ENCODE measurements around the gene CLECL1.
"Not testable (repeated sequence)": the region's sequence is repeated elsewhere in the genome, so short reads cannot be mapped to it uniquely, and the experiment has no call there.

CLECL1 gene

DNA sequence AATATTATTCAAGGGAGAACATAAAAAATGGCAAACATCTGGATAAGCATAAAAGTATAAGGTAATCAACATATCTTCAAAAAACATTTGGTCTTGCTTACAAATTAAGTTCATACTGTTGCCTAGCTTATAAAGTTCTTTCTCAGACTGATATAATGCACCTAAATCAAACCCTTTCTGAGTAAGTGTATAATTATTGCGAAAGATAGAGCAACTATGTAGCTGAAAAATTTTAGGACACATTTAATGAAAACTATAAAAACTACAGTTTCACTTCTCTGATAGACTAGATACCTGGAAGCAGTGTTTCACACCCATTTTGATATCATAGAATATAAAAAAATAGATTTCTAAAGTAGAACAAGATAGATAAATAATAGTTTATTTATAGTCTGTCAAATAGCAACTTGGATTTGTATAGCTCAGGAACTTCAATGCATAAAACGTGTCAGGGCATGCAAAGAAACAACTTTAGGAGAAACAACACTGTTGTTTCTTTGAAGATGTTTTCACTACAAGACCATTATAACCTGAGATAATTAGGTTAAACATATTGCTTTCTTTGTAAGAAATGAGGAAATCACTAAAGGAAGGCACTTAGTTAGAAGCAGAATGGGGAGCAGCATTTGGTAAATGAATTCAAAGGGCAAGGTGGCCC, 7.6 kb downstream of the CLECL1 start:
- DNase-seq = no peak

DNA sequence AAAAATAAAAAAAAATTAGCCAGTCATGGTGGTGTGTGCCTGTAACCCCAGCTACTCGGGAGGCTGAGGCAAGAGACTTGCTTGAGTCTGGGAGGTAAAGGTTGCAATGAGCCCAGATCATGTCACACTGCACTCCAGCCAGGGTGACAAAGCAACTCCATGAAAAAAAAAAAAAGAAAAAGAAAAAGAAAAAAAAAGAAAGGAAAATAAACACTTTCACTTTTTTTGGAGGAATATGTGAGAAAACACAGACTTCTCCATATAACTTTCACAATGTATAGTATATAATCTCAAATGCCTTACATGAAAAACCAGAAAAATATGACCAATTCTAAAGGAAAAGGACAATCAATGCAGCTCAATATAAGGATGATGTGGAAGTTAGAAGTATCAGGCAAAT, 8.9 kb downstream of the CLECL1 start:
- no peak for DNase-seq
- intact Hi-C loops (cut with DNase I) = no loop called here

More for the DNA sequence above, 7.6 kb downstream of the CLECL1 start:
- intact Hi-C loops (cut with DNase I) = no loop called here

DNA sequence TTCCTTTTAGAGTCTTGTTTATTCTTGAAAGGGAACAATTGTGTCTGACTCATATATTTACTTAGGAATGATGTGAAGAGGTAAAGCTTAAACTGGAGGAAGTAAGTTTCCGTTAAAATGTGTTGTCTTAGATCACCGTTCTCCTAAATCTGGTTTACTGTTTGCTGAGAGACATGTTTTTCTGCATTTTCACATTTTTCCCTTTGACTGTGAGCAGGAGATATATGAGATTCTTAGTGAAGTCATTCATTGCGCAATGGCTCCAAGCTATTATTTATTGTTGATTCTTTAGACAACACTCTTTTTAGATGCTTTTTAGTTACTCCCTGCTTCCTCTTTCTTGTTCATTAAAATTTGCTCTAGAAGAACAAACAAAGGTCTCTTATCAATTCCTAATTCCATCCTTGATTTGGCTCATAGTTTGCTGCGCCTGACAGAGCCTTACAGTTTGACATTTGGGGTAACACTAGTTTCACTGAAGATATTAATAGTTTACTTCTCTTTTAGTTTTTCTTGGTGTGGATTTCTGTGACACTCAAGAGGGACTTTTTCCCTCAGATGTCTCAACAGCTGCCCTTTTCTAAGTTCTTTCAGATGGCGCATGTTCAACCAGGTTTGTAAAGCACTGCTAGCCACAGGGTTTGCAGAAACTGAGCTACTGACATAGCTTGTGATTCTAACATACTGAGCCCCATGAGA, 11.4 kb downstream of the CLECL1 start:
- intact Hi-C loops (cut with DNase I) = no loop called here
- no peak for DNase-seq

DNA sequence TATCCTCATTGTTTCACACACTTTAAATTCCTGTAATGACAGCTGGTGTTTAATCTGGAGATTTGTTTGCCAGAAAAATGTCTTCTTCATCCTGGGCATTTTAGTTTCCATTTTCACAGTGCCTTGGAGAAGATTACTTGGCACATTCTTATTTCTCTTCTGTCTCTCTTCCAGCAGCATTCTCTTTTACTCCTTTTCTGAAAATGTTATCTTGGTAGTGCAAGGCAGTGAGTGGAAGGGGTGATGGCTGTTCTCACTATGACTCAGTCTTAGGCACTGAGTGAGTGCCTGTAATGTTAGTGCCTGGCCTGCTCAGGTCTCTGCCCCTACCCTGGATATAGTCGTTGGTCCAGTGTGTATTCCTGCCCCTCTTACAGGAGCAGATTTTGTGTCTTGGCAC, 13.1 kb downstream of the CLECL1 start:
- DNase-seq = no peak
- intact Hi-C loops (cut with DNase I) = no loop called here

DNA sequence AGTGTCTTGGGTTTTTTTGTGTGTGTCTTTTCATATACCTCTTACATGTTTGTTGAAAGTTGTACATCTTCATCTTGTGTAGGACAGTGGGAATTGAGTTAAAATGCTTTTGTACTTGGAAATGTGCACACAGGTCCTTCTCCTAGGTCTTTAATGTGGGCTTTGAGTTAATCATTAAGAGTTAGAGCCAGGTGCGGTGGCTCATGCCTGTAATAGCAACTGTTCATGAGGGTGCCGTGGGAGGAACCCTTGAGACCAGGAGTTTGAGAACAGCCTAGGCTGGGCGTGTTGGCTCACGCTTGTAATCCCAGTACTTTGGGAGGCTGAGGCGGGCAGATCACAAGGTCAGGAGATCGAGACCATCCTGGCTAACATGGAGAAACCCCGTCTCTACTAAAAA, 13.9 kb downstream of the CLECL1 start:
- intact Hi-C loops (cut with DNase I) = no loop called here
- DNase-seq = no peak

DNA sequence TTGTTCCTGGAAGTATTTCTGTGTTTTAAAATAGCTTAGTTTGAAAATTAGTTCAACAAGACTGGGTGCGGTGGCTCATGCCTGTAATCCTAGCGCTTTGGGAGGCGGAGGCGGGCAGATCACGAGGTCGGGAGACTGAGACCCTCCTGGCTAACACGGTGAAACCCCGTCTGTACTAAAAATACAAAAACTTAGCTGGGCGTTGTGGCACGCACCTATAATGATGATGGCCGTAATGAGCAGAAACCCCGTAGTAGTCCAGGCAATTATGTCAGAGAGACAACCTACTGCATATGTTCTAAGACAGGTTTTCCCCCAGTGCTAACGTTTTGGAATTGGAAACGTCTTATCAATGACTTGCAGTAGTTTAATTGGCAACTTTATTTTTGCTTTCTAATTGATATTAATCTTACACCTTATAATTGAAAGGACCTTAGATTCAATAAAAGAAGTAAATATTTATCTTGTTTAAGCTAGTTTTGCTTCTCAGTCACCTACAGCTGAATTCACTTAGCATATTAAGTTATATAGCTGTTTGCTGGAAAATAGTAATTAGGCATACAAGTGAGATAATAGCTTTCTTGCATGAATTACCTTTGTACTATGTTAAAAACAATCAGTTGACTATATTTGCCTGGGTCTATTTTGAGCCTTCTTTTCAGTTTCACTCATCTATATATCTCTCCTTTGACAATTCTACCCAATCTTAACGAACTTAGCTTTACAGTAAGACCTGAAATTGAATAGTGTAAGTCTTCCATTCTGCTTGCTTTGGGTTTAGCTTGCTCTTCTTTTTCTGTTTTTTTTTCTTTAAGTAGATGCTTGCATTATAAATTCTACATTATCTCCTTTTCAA, 15.6 kb downstream of the CLECL1 start:
- intact Hi-C loops (cut with DNase I) = no loop called here
- no peak for DNase-seq

DNA sequence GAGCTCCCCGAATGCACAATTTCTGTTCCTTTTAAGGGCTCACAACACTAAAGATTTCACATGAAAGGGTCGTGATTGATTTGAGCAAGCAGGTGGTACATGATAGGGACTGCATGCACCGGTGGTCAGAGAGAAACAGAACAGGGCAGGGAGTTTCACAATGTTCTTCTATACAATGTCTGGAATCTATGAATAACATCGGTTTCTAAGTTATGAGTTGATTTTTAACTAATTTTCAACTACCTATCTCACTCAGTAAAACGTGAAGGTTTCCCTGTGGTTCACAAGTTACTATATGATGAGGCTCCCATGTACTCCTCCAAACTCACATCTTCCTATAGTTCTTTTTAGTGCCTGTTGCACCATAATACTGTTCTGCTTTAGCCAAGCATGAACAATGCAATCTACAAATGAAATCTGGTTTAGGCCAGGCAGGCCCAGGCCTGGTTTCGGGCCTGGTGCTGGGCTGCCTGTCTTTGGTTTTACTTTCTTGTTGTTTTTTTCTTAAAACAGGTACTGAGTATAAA, 19.8 kb downstream of the CLECL1 start:
- intact Hi-C loops (cut with DNase I); DNase-seq: not testable (repeated sequence)

DNA sequence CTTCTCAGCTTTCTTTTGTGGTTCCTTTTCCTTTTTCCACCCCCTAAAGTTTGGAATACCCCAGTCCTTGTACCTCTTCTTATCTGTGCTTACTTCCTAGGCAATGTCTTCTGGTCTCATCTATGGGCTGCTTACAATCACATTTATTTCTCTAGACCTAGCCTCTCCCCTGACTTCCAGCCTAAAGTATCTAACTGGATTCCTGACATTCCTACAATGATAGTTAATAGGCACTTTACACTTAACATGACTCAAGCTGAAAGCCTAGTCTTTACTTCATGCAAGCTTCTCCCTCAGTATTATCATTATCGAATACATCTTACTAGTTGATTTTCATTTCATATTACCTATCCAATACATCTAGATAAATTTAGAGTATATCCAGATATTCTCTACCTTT, 21.2 kb downstream of the CLECL1 start:
- DNase-seq = no peak
- intact Hi-C loops (cut with DNase I) = no loop called here

DNA sequence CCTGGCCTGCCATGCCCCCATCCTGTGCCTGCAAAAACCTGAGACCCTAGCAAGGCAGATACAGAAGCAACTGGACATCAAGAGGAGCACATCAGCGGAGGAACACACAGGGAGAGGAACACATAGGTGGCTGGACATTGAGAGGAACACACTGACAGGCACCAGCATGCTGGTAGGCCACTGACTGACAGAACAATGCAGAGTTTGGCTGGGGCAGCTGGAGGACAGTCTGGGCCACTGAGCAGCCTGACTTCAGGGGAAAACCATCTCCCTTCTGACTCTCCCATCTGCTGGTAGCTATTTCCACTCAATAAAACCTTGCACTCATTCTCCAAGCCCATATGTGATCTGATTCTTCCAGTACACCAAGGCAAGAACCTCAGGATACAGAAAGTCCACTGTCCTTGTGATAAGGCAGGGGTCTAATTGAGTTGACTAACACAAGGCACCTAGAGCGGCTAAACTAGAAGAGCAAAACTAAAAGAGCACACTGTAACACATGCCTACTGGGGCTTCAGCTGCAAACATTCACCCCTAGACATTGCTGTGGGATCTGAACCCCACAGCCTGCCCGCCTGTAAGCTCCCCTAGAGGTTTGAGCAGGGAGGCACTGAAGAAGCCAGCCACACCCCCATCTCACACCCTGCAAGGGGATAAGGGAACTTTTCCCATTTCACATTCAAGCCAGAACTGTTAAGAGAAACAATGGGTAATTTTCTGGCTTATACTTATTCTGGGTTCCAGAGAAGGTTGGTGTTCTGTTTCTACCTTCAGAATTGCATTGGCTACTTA, 22.1 kb downstream of the CLECL1 start:
- intact Hi-C loops (cut with DNase I) = no loop called here
- DNase-seq = no peak

DNA sequence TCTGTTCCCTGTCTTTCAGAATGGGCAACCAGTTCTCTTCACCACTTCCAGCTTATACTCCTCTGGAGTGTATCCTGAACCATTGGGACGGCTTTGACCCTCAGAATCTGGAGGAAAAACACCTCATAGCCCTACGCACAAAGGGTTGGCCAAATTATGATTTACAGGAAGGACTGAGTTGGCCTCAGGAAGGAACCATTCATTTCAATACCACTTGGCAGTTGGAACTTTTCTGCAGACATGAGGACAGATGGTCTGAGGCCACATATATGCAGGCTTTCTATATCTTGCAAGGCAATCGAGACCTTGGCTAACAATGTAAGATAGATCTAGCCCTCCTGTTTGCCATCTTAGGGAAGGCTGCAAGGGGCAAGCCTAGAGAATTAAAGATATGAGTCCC, 24.0 kb downstream of the CLECL1 start:
- intact Hi-C loops (cut with DNase I) = loop anchor here (5.0 kb wide), 1 partner anchor 377 kb away; no protein-coding TSS in a partner anchor

DNA sequence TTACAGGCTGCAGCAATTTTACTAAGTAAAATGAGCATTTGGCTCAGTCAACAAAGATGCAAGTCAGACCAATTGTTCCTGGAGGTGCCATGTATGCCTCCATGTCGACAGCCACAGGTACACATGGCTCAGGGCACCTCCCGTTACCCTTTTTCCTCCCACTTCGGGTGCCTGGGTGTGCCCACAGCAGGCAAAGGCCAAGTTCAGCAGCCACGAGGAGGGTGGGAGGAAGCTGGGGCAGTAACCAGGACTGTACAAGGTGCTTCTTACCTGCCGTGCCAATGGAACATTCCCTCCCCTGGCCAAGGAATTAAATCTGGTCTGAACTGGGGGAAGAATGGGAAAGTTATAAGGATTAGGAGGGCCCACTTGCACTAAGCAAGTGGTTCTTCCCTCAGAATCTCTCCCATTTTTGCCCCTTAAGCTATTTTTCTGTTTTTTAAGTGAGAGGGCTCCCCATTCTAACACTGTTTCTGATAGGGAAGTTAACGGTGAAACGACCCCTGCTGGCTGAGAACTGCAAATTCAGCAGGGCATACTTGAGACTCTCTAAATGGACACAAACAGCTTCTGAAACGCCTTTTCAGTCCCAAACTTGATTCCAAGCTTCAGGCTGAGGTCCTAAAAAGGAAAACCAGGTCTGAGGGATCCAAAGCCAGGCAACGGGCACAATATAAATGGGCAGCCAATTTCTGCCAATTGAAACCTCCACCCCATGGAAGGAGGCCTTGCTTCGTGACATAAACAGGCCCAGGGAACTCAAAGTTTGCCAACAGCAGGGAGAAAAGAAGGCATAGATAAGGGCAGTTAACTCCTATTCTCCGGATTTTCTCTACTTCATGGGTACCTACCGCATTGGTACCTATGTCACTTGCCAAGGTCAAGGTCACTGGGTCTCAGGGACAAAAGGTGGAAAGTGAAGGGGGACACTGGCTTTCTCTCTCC, 24.8 kb downstream of the CLECL1 start:
- intact Hi-C loops (cut with DNase I) = loop anchor here (5.0 kb wide), 1 partner anchor 376 kb away; no protein-coding TSS in a partner anchor
- peak in 5 of 10 donors; percentile 22 to 78 (median 40) for DNase-seq

More for the DNA sequence above, 24.0 kb downstream of the CLECL1 start:
- DNase-seq = no peak

DNA sequence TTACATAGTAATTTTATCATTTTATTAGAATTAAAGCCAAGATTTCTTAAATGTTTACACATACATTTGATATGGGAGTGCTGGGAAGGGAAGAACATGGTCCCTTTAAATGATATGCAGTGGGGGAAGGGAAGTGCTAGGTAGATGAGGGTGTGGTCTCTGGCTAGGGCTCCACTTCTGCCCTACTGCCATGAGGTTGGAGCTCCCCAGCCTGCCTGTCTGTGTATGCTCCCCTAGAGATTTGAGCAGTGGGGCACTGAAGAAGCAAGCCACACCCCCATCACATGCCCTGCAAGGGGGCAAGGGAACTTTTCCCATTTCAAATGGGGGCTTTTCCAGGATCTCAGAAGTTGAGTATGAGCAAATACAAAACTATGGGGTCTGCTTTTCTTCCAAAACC, 25.5 kb downstream of the CLECL1 start:
- intact Hi-C loops (cut with DNase I) = loop anchor here (5.0 kb wide), 1 partner anchor 375 kb away; no protein-coding TSS in a partner anchor
- no peak for DNase-seq

DNA sequence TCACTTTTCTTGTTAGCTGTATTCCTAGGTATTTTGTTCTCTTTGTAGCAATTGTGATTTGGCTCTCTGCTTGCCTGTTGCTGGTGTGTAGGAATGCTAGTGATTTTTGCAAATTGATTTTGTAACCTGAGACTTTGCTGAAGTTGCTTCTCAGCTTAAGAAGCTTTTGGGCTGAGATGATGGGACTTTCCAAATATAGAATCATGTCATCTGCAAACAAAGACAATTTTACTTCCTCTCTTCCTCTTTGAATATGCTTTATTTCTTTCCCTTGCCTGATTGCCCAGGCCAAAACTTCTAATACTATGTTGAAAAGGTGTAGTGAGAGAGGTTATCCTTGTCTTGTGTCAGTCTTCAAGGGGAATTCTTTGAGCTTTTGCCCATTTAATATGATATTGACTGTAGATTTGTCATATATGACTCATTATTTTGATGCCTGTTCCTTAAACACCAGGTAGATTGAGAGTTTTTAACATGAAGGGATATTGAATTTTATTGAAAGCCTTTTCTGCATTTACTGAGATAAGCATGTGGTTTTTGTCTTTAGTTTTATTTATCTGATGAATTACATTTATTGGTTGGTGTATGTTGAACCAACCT, 26.7 kb downstream of the CLECL1 start:
- intact Hi-C loops (cut with DNase I) = loop anchor here (5.0 kb wide), 1 partner anchor 374 kb away; no protein-coding TSS in a partner anchor
- DNase-seq = no peak

DNA sequence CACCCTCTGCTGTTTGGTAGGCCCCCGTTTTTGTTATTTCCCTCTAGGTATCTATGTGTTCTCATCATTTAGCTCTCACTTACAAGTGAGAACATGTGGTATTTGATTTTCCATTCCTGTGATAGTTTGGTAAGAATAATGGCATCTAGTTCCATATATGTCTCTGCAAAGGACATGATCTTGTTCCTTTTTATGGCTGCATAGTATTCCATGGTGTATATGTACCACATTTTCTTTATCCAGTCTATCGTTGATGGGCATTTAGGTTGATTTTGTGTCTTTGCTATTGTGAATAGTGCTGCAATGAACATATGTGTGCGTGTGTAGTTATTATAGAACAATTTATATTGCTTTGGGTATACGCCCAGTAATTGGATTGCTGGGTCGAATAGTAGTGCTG, 28.3 kb downstream of the CLECL1 start:
- intact Hi-C loops (cut with DNase I); DNase-seq: not testable (repeated sequence)

DNA sequence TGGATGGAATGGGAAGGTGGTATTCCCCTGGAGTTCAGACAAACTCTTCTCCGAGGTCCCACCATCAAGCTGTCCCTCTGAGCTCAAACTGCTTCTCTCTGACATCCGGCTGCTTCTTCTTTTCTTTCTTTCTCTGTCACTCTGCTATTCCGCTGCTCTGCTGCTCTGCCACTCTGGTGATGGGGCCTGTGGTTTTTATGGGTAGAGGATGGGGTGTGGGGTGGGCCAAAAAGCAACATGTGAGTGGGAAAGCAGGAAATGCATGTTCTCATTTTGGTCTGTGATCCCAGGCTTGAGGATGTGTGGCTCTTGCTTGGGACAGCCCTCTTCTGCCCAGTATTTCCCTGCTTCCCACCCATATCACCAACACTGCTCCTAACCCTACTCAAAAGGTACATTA, 30.6 kb downstream of the CLECL1 start:
- intact Hi-C loops (cut with DNase I) = no loop called here

DNA sequence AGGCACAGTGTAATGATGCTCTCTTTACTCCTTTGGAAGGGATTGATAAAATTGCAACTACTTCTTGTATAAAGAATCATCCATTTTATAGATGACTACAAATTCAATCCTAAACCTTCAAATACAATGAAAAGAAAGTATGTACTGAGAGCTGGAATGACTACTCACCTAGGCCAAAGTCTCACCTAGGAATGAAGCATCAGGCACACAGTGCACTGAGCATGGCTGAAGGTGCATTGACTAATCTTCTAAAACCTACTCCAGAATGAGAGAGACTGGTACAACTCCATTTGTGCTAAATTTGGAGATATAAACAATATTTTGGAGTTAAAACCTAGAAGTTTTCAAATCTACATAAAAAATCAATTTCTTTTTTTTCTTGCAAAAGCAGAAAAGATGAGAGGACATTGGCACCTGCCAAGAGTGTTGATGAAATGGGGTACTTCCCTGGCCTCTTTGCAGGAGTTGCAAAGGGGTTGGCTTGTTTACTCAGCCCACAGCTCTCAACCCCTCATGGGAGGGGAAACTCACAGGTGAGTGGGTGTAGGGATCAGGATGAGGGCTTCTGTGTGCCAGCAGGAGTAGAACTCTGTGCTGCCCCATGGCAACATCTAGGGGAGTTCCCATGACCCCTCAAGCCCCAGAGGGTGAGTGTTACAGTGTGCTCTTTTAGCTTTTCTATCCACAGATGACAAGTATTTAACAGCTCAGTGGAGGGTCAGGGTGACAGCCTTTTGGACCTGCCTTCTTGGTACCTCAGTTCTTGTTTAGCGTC, 31.3 kb downstream of the CLECL1 start:
- intact Hi-C loops (cut with DNase I) = no loop called here
- peak in 2 of 10 donors; percentile 25 to 45 for DNase-seq

More for the DNA sequence above, 30.6 kb downstream of the CLECL1 start:
- no peak for DNase-seq

DNA sequence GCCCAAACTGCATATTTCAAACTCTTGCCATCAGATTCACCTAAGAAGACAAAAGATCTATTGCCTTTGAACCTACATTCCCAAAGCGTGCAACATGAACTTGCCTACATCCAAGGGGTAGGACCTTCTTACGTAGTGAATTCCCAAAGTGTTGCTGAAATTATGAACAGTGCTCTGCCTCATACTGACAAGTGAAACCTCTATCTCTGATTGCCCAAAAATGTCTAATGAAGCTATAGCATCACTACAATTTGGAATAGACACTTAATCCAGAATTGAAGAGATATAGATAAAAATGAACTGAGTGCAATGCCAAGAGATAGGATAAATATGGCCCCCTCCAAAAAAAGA, 32.3 kb downstream of the CLECL1 start:
- intact Hi-C loops (cut with DNase I) = no loop called here
- DNase-seq = no peak
